Lower leg skin (tissue), 3 donors: ENCODE data around the gene PALLD.

ENCODE experiments used
- POLR2A ChIP-seq, 2 donors: fragments of 450-650 bp; IDR thresholded peaks; one replicate each; pipeline ENCODE4 v1.6.1; 2016 to 2017; ENCODE audit warnings: antibody characterized with exemption in 2 of 2, mild to moderate bottlenecking in 1 of 2, moderate library complexity in 1 of 2
- TF ChIP-seq, protein P1 (sequence below), 3 donors: fragments of 450-650 bp; IDR thresholded peaks; one replicate each; pipeline ENCODE4 v1.5.1; 2016; ENCODE audit warnings: antibody characterized with exemption in 3 of 3, mild to moderate bottlenecking in 3 of 3, moderate library complexity in 2 of 3

DNA sequence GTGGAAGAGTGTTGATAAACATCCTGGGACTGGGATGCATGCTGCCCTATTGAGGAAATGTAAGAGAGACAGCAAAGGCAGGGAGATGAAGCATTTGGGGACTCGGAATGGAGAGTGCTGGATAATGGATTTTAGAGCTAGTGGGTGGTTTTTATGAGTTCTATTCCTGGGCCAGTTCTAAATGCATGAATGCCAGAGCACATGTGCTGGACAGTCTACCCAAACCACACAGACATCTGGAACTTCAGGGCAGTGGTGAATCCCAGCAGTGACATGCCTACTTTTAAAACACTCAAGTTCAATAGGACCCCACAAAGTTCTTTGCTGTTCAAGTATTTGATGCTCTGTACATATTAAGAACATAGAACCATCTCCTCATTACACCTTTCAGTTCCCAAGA is 379.3 kb downstream of the PALLD start:
- no peak for TF ChIP-seq POLR2A (IDR thresholded peaks at IDR 0.05)
- TF ChIP-seq, protein P1, sequence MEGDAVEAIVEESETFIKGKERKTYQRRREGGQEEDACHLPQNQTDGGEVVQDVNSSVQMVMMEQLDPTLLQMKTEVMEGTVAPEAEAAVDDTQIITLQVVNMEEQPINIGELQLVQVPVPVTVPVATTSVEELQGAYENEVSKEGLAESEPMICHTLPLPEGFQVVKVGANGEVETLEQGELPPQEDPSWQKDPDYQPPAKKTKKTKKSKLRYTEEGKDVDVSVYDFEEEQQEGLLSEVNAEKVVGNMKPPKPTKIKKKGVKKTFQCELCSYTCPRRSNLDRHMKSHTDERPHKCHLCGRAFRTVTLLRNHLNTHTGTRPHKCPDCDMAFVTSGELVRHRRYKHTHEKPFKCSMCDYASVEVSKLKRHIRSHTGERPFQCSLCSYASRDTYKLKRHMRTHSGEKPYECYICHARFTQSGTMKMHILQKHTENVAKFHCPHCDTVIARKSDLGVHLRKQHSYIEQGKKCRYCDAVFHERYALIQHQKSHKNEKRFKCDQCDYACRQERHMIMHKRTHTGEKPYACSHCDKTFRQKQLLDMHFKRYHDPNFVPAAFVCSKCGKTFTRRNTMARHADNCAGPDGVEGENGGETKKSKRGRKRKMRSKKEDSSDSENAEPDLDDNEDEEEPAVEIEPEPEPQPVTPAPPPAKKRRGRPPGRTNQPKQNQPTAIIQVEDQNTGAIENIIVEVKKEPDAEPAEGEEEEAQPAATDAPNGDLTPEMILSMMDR (IDR thresholded peaks at IDR 0.05), result no peak
